ENCODE results near the gene ETFRF1.

ETFRF1 gene

GRCh38 chr12:25236190-25236589 is 41.2 kb downstream of the ETFRF1 start:
- no peak for DNase-seq

GRCh38 chr12:25236626-25237025 is 41.6 kb downstream of the ETFRF1 start:
- DNase-seq, result no peak

GRCh38 chr12:25241167-25242020 is 46.4 kb downstream of the ETFRF1 start:
- DNase-seq, result peak; percentile 6 to 7

GRCh38 chr12:25242981-25243679 is 48.1 kb downstream of the ETFRF1 start:
- DNase-seq, result no peak

GRCh38 chr12:25243680-25243990 is 48.6 kb downstream of the ETFRF1 start:
- no peak for DNase-seq

GRCh38 chr12:25245491-25245890 is 50.5 kb downstream of the ETFRF1 start:
- DNase-seq, result no peak

GRCh38 chr12:25248137-25248536 is 53.1 kb downstream of the ETFRF1 start:
- no peak for DNase-seq

- DNase-seq, result no peak
Measured at GRCh38 chr12:25248732-25249131, 53.7 kb downstream of the ETFRF1 start.

- peak in 1 of 2 experiments; percentile 23 for DNase-seq
Measured at GRCh38 chr12:25249931-25250738, 55.1 kb downstream of the ETFRF1 start.

GRCh38 chr12:25250744-25251730 is 56.0 kb downstream of the ETFRF1 start, which contains the start of gene KRAS:
Gene KRAS, minus strand, starts transcription at chr12:25250929.
- DNase-seq, result peak; percentile 91 to 93

GRCh38 chr12:25251769-25252168 is 56.7 kb downstream of the ETFRF1 start:
- no peak for DNase-seq

- DNase-seq, result no peak
Measured at GRCh38 chr12:25252946-25253345, 57.9 kb downstream of the ETFRF1 start.

- no peak for DNase-seq
Measured at GRCh38 chr12:25253371-25254068, 58.5 kb downstream of the ETFRF1 start.

GRCh38 chr12:25254271-25254880 is 59.3 kb downstream of the ETFRF1 start:
- no peak for DNase-seq

Data from SHP77 (cell line).